Muscle layer of colon (tissue), 2 donors: ENCODE measurements around the gene CUX1.

Source experiments
- H3K27ac ChIP-seq: one replicate; pipeline ENCODE4 v1.7.0; 2013; ENCODE audit warnings: low read depth, mild to moderate bottlenecking, low read length, moderate library complexity
- H3K27me3 ChIP-seq, 2 donors: one replicate each; pipeline ENCODE4 v1.7.0; 2013; ENCODE audit warnings: low read length in 2 of 2, mild to moderate bottlenecking in 2 of 2; ENCODE audit not compliant: insufficient read depth in 2 of 2, control insufficient read depth in 1 of 2
- H3K36me3 ChIP-seq: one replicate; pipeline ENCODE4 v1.7.0; 2013; ENCODE audit warnings: mild to moderate bottlenecking, low read length; ENCODE audit not compliant: insufficient read depth
- H3K4me1 ChIP-seq: one replicate; pipeline ENCODE4 v1.7.0; 2013; ENCODE audit warnings: mild to moderate bottlenecking, low read length; ENCODE audit not compliant: insufficient read depth
- H3K4me3 ChIP-seq, 2 donors: one replicate each; pipeline ENCODE4 v1.7.0; 2013; ENCODE audit warnings: low read length in 2 of 2, low read depth in 1 of 2, mild to moderate bottlenecking in 1 of 2, moderate library complexity in 1 of 2
- H3K9ac ChIP-seq: one replicate; pipeline ENCODE4 v1.7.0; 2013; ENCODE audit warnings: low read length
- H3K9me3 ChIP-seq: one replicate; pipeline ENCODE4 v1.7.0; 2013; ENCODE audit warnings: mild to moderate bottlenecking, low read length
- donor health status: abdominal sarcoma.
- donor health status: Adenocarcinoma of cecum.

The CUX1 gene

GRCh38 chr7:102271158-102271798 lies 453.9 kb downstream of the CUX1 start:
- no peak overlapping the region for H3K27ac ChIP-seq
- no peak overlapping the region for H3K9ac ChIP-seq
- no peaks in the 10 kb centered on the region for H3K4me1 ChIP-seq
- no peaks in the 10 kb centered on the region for H3K9me3 ChIP-seq
- no peak overlapping the region for H3K4me3 ChIP-seq
- peaks cover 4% of the 10 kb centered on the region for H3K36me3 ChIP-seq
- no peaks in the 10 kb centered on the region for H3K27me3 ChIP-seq

GRCh38 chr7:102272075-102272916 lies 454.9 kb downstream of the CUX1 start:
- Histone ChIP-seq H3K4me3 (no peak overlapping the region), H3K36me3 (peaks cover 4% of the 10 kb centered on the region), H3K9ac (no peak overlapping the region), H3K27me3 (no peaks in the 10 kb centered on the region), H3K4me1 (no peaks in the 10 kb centered on the region), H3K27ac (no peak overlapping the region), H3K9me3 (no peaks in the 10 kb centered on the region)

- Histone ChIP-seq H3K36me3 (peaks cover 4% of the 10 kb centered on the region), H3K4me3 (no peak overlapping the region), H3K4me1 (no peaks in the 10 kb centered on the region), H3K27ac (no peak overlapping the region), H3K9me3 (no peaks in the 10 kb centered on the region), H3K27me3 (no peaks in the 10 kb centered on the region), H3K9ac (no peak overlapping the region)
Measured at GRCh38 chr7:102272917-102273748, 455.7 kb downstream of the CUX1 start.

- H3K4me1 ChIP-seq: no peaks in the 10 kb centered on the region
- no peak overlapping the region for H3K9ac ChIP-seq
- no peaks in the 10 kb centered on the region for H3K9me3 ChIP-seq
- H3K27me3 ChIP-seq: no peaks in the 10 kb centered on the region
- H3K27ac ChIP-seq: no peak overlapping the region
- H3K36me3 ChIP-seq: peaks cover 4% of the 10 kb centered on the region
- no peak overlapping the region for H3K4me3 ChIP-seq
Measured at GRCh38 chr7:102273749-102274712, 456.6 kb downstream of the CUX1 start.

- H3K36me3 ChIP-seq: peaks cover 4% of the 10 kb centered on the region
- H3K9ac ChIP-seq: no peak overlapping the region
- no peaks in the 10 kb centered on the region for H3K9me3 ChIP-seq
- no peak overlapping the region for H3K27ac ChIP-seq
- H3K4me1 ChIP-seq: peaks cover 3% of the 10 kb centered on the region
- H3K27me3 ChIP-seq: no peaks in the 10 kb centered on the region
- H3K4me3 ChIP-seq: no peak overlapping the region
Measured at GRCh38 chr7:102275123-102275703, 457.8 kb downstream of the CUX1 start.

- Histone ChIP-seq H3K4me1 (peaks cover 3% of the 10 kb centered on the region), H3K27me3 (no peaks in the 10 kb centered on the region), H3K27ac (no peak overlapping the region), H3K9ac (no peak overlapping the region), H3K4me3 (no peak overlapping the region), H3K36me3 (peaks cover 4% of the 10 kb centered on the region), H3K9me3 (no peaks in the 10 kb centered on the region)
Measured at GRCh38 chr7:102277901-102278300, 460.5 kb downstream of the CUX1 start.

- Histone ChIP-seq H3K4me1 (peaks cover 3% of the 10 kb centered on the region), H3K9me3 (no peaks in the 10 kb centered on the region), H3K27me3 (no peaks in the 10 kb centered on the region), H3K4me3 (no peak overlapping the region), H3K9ac (no peak overlapping the region), H3K27ac (no peak overlapping the region), H3K36me3 (peaks cover 4% of the 10 kb centered on the region)
Measured at GRCh38 chr7:102279537-102280400, 462.3 kb downstream of the CUX1 start.

- H3K9ac ChIP-seq: no peak overlapping the region
- H3K27me3 ChIP-seq: no peaks in the 10 kb centered on the region
Measured at GRCh38 chr7:102280521-102280920, 463.1 kb downstream of the CUX1 start.

GRCh38 chr7:102281785-102282184 lies 464.4 kb downstream of the CUX1 start:
- no peaks in the 10 kb centered on the region for H3K36me3 ChIP-seq
- no peak overlapping the region for H3K9ac ChIP-seq
- H3K9me3 ChIP-seq: no peaks in the 10 kb centered on the region
- no peak overlapping the region for H3K4me3 ChIP-seq
- no peak overlapping the region for H3K27ac ChIP-seq
- no peaks in the 10 kb centered on the region for H3K27me3 ChIP-seq
- peaks cover 11% of the 10 kb centered on the region for H3K4me1 ChIP-seq

More at GRCh38 chr7:102280521-102280920, 463.1 kb downstream of the CUX1 start:
- Histone ChIP-seq H3K36me3 (no peaks in the 10 kb centered on the region), H3K27ac (no peak overlapping the region), H3K9me3 (no peaks in the 10 kb centered on the region), H3K4me1 (peaks cover 5% of the 10 kb centered on the region), H3K4me3 (no peak overlapping the region)
